PFSK-1 (cell line): ENCODE results near the gene TMOD2.

ENCODE experiments used
- FOXP2 ChIP-seq: optimal IDR thresholded peaks from 2 replicates; pipeline ENCODE3; 2011; ENCODE audit warnings: borderline replicate concordance, control low read depth, inconsistent platforms; ENCODE audit not compliant: insufficient read depth; ENCODE audit errors: extremely low read length, extremely low read depth
- POLR2AphosphoS5 ChIP-seq: IDR thresholded peaks from 2 replicates; pipeline ENCODE4 v1.6.1; 2012; ENCODE audit warnings: low read depth, mild to moderate bottlenecking, control low read depth, low read length, moderate library complexity
- SIN3A ChIP-seq: IDR thresholded peaks from 2 replicates; pipeline ENCODE4 v1.6.1; 2012; ENCODE audit warnings: mild to moderate bottlenecking, low read length, moderate library complexity, borderline replicate concordance; ENCODE audit not compliant: insufficient read depth
- TAF1 ChIP-seq: IDR thresholded peaks from 2 replicates; pipeline ENCODE4 v1.6.1; 2012; ENCODE audit warnings: low read length, control low read depth, borderline replicate concordance; ENCODE audit not compliant: insufficient read depth
- TF ChIP-seq, protein P1 (sequence below), 2 experiments: IDR thresholded peaks; 2 replicates each; pipeline versions ENCODE4 v1.6.1 to v1.8.0; 2011 to 2012; ENCODE audit warnings: low read depth in 2 of 2, low read length in 2 of 2, control low read depth in 1 of 2, inconsistent platforms in 1 of 2, mild to moderate bottlenecking in 1 of 2, moderate library complexity in 1 of 2; ENCODE audit not compliant: insufficient read depth in 1 of 2

Gene TMOD2

DNA sequence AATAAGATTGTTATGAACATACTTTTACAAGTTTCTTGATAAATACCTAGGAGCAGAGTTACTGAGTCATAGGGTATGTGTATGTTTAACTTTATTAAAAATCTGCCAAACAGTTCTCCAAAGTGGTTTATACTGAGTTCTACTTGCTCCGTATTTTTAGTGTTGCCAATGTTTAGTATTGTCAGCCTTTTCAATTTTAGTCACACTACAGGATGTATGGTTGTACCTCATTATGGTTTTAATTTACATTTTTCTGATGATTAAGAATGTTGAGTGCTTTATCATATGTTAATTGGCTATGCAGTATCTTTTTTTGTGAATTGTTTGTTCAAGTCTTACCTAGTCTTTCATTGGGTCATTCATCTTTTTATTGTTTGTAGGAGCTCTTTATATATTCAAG is 82.4 kb downstream of the TMOD2 start:
- TF ChIP-seq SIN3A = no peak
- TF ChIP-seq TAF1 = no peak
- TF ChIP-seq, protein P1, sequence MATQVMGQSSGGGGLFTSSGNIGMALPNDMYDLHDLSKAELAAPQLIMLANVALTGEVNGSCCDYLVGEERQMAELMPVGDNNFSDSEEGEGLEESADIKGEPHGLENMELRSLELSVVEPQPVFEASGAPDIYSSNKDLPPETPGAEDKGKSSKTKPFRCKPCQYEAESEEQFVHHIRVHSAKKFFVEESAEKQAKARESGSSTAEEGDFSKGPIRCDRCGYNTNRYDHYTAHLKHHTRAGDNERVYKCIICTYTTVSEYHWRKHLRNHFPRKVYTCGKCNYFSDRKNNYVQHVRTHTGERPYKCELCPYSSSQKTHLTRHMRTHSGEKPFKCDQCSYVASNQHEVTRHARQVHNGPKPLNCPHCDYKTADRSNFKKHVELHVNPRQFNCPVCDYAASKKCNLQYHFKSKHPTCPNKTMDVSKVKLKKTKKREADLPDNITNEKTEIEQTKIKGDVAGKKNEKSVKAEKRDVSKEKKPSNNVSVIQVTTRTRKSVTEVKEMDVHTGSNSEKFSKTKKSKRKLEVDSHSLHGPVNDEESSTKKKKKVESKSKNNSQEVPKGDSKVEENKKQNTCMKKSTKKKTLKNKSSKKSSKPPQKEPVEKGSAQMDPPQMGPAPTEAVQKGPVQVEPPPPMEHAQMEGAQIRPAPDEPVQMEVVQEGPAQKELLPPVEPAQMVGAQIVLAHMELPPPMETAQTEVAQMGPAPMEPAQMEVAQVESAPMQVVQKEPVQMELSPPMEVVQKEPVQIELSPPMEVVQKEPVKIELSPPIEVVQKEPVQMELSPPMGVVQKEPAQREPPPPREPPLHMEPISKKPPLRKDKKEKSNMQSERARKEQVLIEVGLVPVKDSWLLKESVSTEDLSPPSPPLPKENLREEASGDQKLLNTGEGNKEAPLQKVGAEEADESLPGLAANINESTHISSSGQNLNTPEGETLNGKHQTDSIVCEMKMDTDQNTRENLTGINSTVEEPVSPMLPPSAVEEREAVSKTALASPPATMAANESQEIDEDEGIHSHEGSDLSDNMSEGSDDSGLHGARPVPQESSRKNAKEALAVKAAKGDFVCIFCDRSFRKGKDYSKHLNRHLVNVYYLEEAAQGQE (IDR thresholded peaks at IDR 0.05; ENCODE audit: insufficient read depth in 1 of 2, low read depth in 2 of 2, low read length in 2 of 2) = no peak
- no peak for TF ChIP-seq POLR2AphosphoS5
- TF ChIP-seq FOXP2 = no peak

DNA sequence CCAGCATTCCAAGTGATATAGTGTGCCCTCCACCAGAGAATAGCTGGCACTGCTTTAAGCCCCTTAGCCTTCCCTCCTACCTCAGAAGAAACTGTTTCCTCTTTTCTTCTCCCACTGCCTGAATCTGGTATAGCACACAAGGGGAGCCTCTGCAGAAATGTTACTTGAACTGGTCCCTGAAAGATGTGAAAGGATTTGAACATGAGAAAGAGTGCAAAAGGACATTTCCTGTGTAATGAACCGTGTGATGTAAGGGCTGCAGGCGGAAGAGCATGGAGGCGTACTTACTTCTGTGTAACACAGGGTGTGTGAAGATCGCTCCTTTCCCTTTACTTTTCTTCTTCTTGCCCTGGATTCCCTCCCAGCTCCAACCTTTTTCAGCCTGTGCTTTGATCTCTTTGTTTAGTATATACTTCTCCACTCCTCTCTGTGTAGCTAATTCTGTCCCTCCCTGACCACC is 86.4 kb downstream of the TMOD2 start:
- TF ChIP-seq FOXP2 (no peak), SIN3A (no peak), POLR2AphosphoS5 (no peak), TAF1 (no peak)
- TF ChIP-seq, protein P1 (IDR thresholded peaks at IDR 0.05; ENCODE audit: insufficient read depth in 1 of 2, low read depth in 2 of 2, low read length in 2 of 2) = no peak

DNA sequence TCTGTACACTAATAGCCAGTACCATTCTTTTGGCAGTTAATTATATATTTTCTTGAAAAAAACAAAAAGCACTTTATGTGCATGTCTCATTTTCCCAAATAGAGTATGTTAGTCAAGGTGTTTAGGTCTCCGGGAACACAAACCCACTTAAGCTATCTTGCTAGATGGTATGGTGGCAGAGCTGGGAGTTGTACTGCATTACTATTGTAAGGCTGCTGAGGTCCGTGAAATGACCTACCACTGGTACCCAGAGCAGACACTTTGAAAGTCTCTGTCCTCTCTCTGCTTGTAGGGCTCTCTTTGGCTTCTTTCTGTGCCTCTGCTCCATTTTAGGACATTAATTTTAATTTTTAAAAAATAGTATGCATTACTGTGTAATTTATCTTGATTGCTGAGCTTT is 86.9 kb downstream of the TMOD2 start:
- TF ChIP-seq POLR2AphosphoS5 = no peak
- TF ChIP-seq, protein P1 (IDR thresholded peaks at IDR 0.05; ENCODE audit: insufficient read depth in 1 of 2, low read depth in 2 of 2, low read length in 2 of 2) = no peak
- no peak for TF ChIP-seq SIN3A
- TF ChIP-seq TAF1 = no peak
- no peak for TF ChIP-seq FOXP2

DNA sequence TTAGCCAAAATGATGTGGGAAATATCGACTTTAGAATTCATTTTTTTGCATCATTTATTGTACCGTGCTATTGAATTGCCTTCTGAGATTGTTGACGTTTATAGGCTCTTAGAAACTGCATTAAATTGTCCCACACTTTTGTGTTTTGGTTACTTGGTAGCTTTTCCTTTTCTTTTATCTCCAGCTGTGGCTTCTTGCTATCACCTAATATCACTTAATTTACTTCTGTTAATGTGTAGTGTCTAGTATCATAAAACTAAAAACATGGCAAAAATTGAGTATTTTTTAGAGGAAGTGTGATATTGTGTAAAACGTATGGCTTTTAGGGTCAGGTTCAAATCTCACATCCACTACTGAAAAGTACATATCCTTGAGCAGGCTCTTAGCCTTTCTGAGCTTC is 89.3 kb downstream of the TMOD2 start:
- no peak for TF ChIP-seq TAF1
- TF ChIP-seq, protein P1 (IDR thresholded peaks at IDR 0.05; ENCODE audit: insufficient read depth in 1 of 2, low read depth in 2 of 2, low read length in 2 of 2) = no peak
- no peak for TF ChIP-seq FOXP2
- no peak for TF ChIP-seq POLR2AphosphoS5
- no peak for TF ChIP-seq SIN3A
